ENCODE measurements around the gene GRXCR2.
A peak's percentile ranks its signal among the peaks of the same experiment; 100 is the strongest.
"Not testable (repeated sequence)": the region's sequence is repeated elsewhere in the genome, so short reads cannot be mapped to it uniquely, and the experiment has no call there.

The GRXCR2 gene

GRCh38 chr5:145836241-145836640, 36.6 kb downstream of the GRXCR2 start:
- ATAC-seq (replicated peaks); H3K36me3 Mint-ChIP-seq; H3K27me3 Mint-ChIP-seq; H3K27ac Mint-ChIP-seq; DNase-seq; H3K9me3 Mint-ChIP-seq: not testable (repeated sequence)
- peaks cover 12 to 13% of the 10 kb centered on the region in 2 donors for H3K4me1 Mint-ChIP-seq
- peak overlapping the region in 1 of 2 donors; percentile 82 for H3K4me3 Mint-ChIP-seq

GRCh38 chr5:145835848-145836239, 37.0 kb downstream of the GRXCR2 start:
- Mint-ChIP-seq H3K36me3 (no peaks in the 10 kb centered on the region), H3K4me3 (peak overlapping the region; percentile 82 to 84), H3K9me3 (no peaks in the 10 kb centered on the region), H3K4me1 (peaks cover 12 to 13% of the 10 kb centered on the region in 2 donors), H3K27me3 (peaks cover 5 to 6% of the 10 kb centered on the region in 2 donors), H3K27ac (peak overlapping the region; percentile 14)
- ATAC-seq (replicated peaks) = peak; percentile 6
- DNase-seq = no peak

- H3K9me3 Mint-ChIP-seq = no peaks in the 10 kb centered on the region
- no peaks in the 10 kb centered on the region for H3K36me3 Mint-ChIP-seq
- ATAC-seq (replicated peaks) = peak; percentile 88 to 93
- peak; percentile 76 for DNase-seq
- H3K4me3 Mint-ChIP-seq = peak within 1 kb of the TSS; percentile 82 to 84
- peaks cover 2 to 5% of the 10 kb centered on the region in 2 donors for H3K27me3 Mint-ChIP-seq
- peak within 1 kb of the TSS; percentile 14 for H3K27ac Mint-ChIP-seq
- peaks cover 12 to 13% of the 10 kb centered on the region in 2 donors for H3K4me1 Mint-ChIP-seq
These were observed 37.6 kb downstream of the GRXCR2 start, which contains the start of gene PRELID2 for GRCh38 chr5:145834917-145835847. PRELID2 (minus strand) TSS chr5:145835342; CDS start chr5:145835251, 91 bp downstream.

- H3K9me3 Mint-ChIP-seq = no peaks in the 10 kb centered on the region
- no peak for DNase-seq
- H3K36me3 Mint-ChIP-seq = no peaks in the 10 kb centered on the region
- no peak overlapping the region for H3K27ac Mint-ChIP-seq
- ATAC-seq (replicated peaks) = no peak
- H3K27me3 Mint-ChIP-seq = peaks cover 0 to 5% of the 10 kb centered on the region in 2 donors
- peak overlapping the region; percentile 82 to 84 for H3K4me3 Mint-ChIP-seq
- peaks cover 12 to 13% of the 10 kb centered on the region in 2 donors for H3K4me1 Mint-ChIP-seq
These were observed 38.3 kb downstream of the GRXCR2 start for GRCh38 chr5:145834554-145834916.

GRCh38 chr5:145833631-145834200, 39.1 kb downstream of the GRXCR2 start:
- no peak overlapping the region for H3K4me3 Mint-ChIP-seq
- no peaks in the 10 kb centered on the region for H3K36me3 Mint-ChIP-seq
- H3K9me3 Mint-ChIP-seq = no peaks in the 10 kb centered on the region
- peaks cover 12 to 13% of the 10 kb centered on the region in 2 donors for H3K4me1 Mint-ChIP-seq
- no peak for DNase-seq
- H3K27ac Mint-ChIP-seq = no peak overlapping the region
- ATAC-seq (replicated peaks) = no peak
- peaks cover 0 to 5% of the 10 kb centered on the region in 2 donors for H3K27me3 Mint-ChIP-seq

GRCh38 chr5:145830594-145830993, 42.2 kb downstream of the GRXCR2 start:
- DNase-seq = no peak
- H3K27ac Mint-ChIP-seq = no peak overlapping the region
- H3K4me3 Mint-ChIP-seq = no peak overlapping the region
- peaks cover 7 to 14% of the 10 kb centered on the region in 2 donors for H3K4me1 Mint-ChIP-seq
- no peaks in the 10 kb centered on the region for H3K36me3 Mint-ChIP-seq
- H3K9me3 Mint-ChIP-seq = no peaks in the 10 kb centered on the region
- ATAC-seq (replicated peaks) = no peak
- no peaks in the 10 kb centered on the region for H3K27me3 Mint-ChIP-seq

- DNase-seq (no peak), ATAC-seq (replicated peaks) (no peak)
- H3K4me1 Mint-ChIP-seq = peaks cover 7 to 11% of the 10 kb centered on the region in 2 donors
- H3K4me3 Mint-ChIP-seq = no peak overlapping the region
- H3K9me3 Mint-ChIP-seq = no peaks in the 10 kb centered on the region
- no peak overlapping the region for H3K27ac Mint-ChIP-seq
- no peaks in the 10 kb centered on the region for H3K27me3 Mint-ChIP-seq
- H3K36me3 Mint-ChIP-seq = no peaks in the 10 kb centered on the region
These were observed 43.0 kb downstream of the GRXCR2 start for GRCh38 chr5:145829708-145830361.

GRCh38 chr5:145826895-145827674, 45.7 kb downstream of the GRXCR2 start:
- Mint-ChIP-seq H3K4me3 (no peak overlapping the region), H3K4me1 (peaks cover 3 to 5% of the 10 kb centered on the region in 2 donors), H3K9me3 (no peaks in the 10 kb centered on the region), H3K36me3 (no peaks in the 10 kb centered on the region), H3K27ac (no peak overlapping the region), H3K27me3 (no peaks in the 10 kb centered on the region)
- ATAC-seq (replicated peaks) (no peak), DNase-seq (no peak)

GRCh38 chr5:145825751-145826180, 47.0 kb downstream of the GRXCR2 start:
- peak; percentile 60 to 71 for ATAC-seq (replicated peaks)
- H3K4me1 Mint-ChIP-seq = peaks cover 3 to 5% of the 10 kb centered on the region in 2 donors
- H3K4me3 Mint-ChIP-seq = no peak overlapping the region
- H3K27ac Mint-ChIP-seq = no peak overlapping the region
- no peaks in the 10 kb centered on the region for H3K27me3 Mint-ChIP-seq
- DNase-seq = no peak
- H3K9me3 Mint-ChIP-seq = no peaks in the 10 kb centered on the region
- H3K36me3 Mint-ChIP-seq = no peaks in the 10 kb centered on the region

GRCh38 chr5:145824040-145824439, 48.8 kb downstream of the GRXCR2 start:
- H3K4me3 Mint-ChIP-seq = no peak overlapping the region
- H3K4me1 Mint-ChIP-seq = peaks cover 3 to 5% of the 10 kb centered on the region in 2 donors
- H3K36me3 Mint-ChIP-seq = no peaks in the 10 kb centered on the region
- no peaks in the 10 kb centered on the region for H3K9me3 Mint-ChIP-seq
- ATAC-seq (replicated peaks) = no peak
- no peak overlapping the region for H3K27ac Mint-ChIP-seq
- no peak for DNase-seq
- no peaks in the 10 kb centered on the region for H3K27me3 Mint-ChIP-seq

GRCh38 chr5:145818604-145819003, 54.2 kb downstream of the GRXCR2 start:
- ATAC-seq (replicated peaks) = no peak
- Mint-ChIP-seq H3K4me3 (no peak overlapping the region), H3K9me3 (no peaks in the 10 kb centered on the region), H3K4me1 (no peaks in the 10 kb centered on the region), H3K27ac (no peak overlapping the region), H3K27me3 (no peaks in the 10 kb centered on the region), H3K36me3 (peaks cover 0 to 4% of the 10 kb centered on the region in 2 donors)
- DNase-seq = no peak

- peaks cover 2 to 4% of the 10 kb centered on the region in 2 donors for H3K36me3 Mint-ChIP-seq
- no peaks in the 10 kb centered on the region for H3K4me1 Mint-ChIP-seq
- H3K27me3 Mint-ChIP-seq = no peaks in the 10 kb centered on the region
- H3K9me3 Mint-ChIP-seq = no peaks in the 10 kb centered on the region
- DNase-seq (no peak), ATAC-seq (replicated peaks) (no peak)
- H3K4me3 Mint-ChIP-seq = no peak overlapping the region
- no peak overlapping the region for H3K27ac Mint-ChIP-seq
These were observed 59.9 kb downstream of the GRXCR2 start for GRCh38 chr5:145812877-145813276.

GRCh38 chr5:145811834-145812625, 60.8 kb downstream of the GRXCR2 start:
- H3K4me1 Mint-ChIP-seq = no peaks in the 10 kb centered on the region
- no peak overlapping the region for H3K4me3 Mint-ChIP-seq
- no peaks in the 10 kb centered on the region for H3K27me3 Mint-ChIP-seq
- H3K36me3 Mint-ChIP-seq = peaks cover 2 to 4% of the 10 kb centered on the region in 2 donors
- ATAC-seq (replicated peaks) (no peak), DNase-seq (no peak)
- no peaks in the 10 kb centered on the region for H3K9me3 Mint-ChIP-seq
- no peak overlapping the region for H3K27ac Mint-ChIP-seq

Measured in stimulated activated naive B cell treated with anti-CD40 and anti-IgM and Interleukin-4, amounts not matched to agents 10 μg/mL and 1 μg/mL and 100 μg/mL, for 72 hours (primary cell).